Keratinocyte (primary cell): ENCODE data around the gene ZNF474. TPM values are rescaled to one million over a fixed set of nuclear protein-coding genes. Genes with fewer than 3 reads are reported as not detected.

Source experiments
- DNase-seq: peaks from one replicate; pipeline ENCODE4 v3.0.0-alpha.2; 2011; ENCODE audit warnings: low read depth, missing footprints, low spot score
- FAIRE-seq: peaks from 2 replicates; lab custom pipeline; 2011; peaks lifted over from hg19 to GRCh38; lab: Jason Lieb, UNC
- H2AFZ ChIP-seq: 2 replicates; pipeline ENCODE4 v1.6.0; 2012; ENCODE audit warnings: low read length, control low read depth, inconsistent platforms; ENCODE audit not compliant: control insufficient read depth
- H3K27ac ChIP-seq: 2 replicates; pipeline ENCODE4 v1.5.1; 2011; ENCODE audit warnings: low read length; ENCODE audit not compliant: control insufficient read depth, insufficient read depth
- H3K27me3 ChIP-seq: 3 replicates; pipeline ENCODE4 v1.6.0; 2011; ENCODE audit warnings: low read length; ENCODE audit not compliant: control insufficient read depth, insufficient read depth; ENCODE audit errors: extremely low read depth
- H3K36me3 ChIP-seq, 2 experiments: 2 replicates in 1 of 2; 3 replicates in 1 of 2; pipeline ENCODE4 v1.5.1; 2011; ENCODE audit warnings: low read length in 2 of 2, mild to moderate bottlenecking in 1 of 2; ENCODE audit not compliant: control insufficient read depth in 2 of 2, insufficient read depth in 2 of 2; ENCODE audit errors: extremely low read depth in 1 of 2
- H3K4me1 ChIP-seq: 3 replicates; pipeline ENCODE4 v1.5.1; 2011; ENCODE audit warnings: low read length; ENCODE audit not compliant: control insufficient read depth, insufficient read depth; ENCODE audit errors: extremely low read depth
- H3K4me2 ChIP-seq: 3 replicates; pipeline ENCODE4 v1.6.0; 2011; ENCODE audit warnings: low read depth, low read length; ENCODE audit not compliant: control insufficient read depth, insufficient read depth; ENCODE audit errors: extremely low read depth
- H3K4me3 ChIP-seq, 3 experiments: fragments of 200-600 bp in 1 of 3; sonication (generic) in 1 of 3; 2 replicates in 2 of 3; 3 replicates in 1 of 3; pipeline ENCODE4 v1.5.1; 2011 to 2016; ENCODE audit warnings: low read length in 3 of 3, mild to moderate bottlenecking in 3 of 3, control low read depth in 2 of 3, inconsistent platforms in 1 of 3, low read depth in 1 of 3, mixed read lengths in 1 of 3, mixed run types in 1 of 3, moderate library complexity in 1 of 3; ENCODE audit not compliant: control insufficient read depth in 2 of 3, insufficient read depth in 2 of 3; ENCODE audit errors: extremely low read depth in 1 of 3
- H3K79me2 ChIP-seq: 2 replicates; pipeline ENCODE4 v1.6.0; 2012; ENCODE audit warnings: low read length; ENCODE audit not compliant: control insufficient read depth, insufficient read depth
- H3K9ac ChIP-seq: 3 replicates; pipeline ENCODE4 v1.6.0; 2011; ENCODE audit warnings: low read length; ENCODE audit not compliant: control insufficient read depth, insufficient read depth; ENCODE audit errors: extremely low read depth
- H3K9me1 ChIP-seq: 3 replicates; pipeline ENCODE4 v1.6.0; 2011; ENCODE audit warnings: low read length; ENCODE audit not compliant: control insufficient read depth, insufficient read depth; ENCODE audit errors: extremely low read depth
- H3K9me3 ChIP-seq: 2 replicates; pipeline ENCODE4 v1.5.1; 2012; ENCODE audit warnings: low read depth, low read length; ENCODE audit not compliant: control insufficient read depth
- H4K20me1 ChIP-seq: 3 replicates; pipeline ENCODE4 v1.6.0; 2011; ENCODE audit warnings: low read length; ENCODE audit not compliant: control insufficient read depth, insufficient read depth; ENCODE audit errors: extremely low read depth
- CTCF ChIP-seq, 3 experiments: IDR thresholded peaks in 1 of 3; conservative IDR thresholded peaks in 1 of 3; optimal IDR thresholded peaks in 1 of 3; 2 replicates in 2 of 3; 3 replicates in 1 of 3; pipeline versions ENCODE3 to v1.5.1; 2011; ENCODE audit warnings: low read length in 3 of 3, mild to moderate bottlenecking in 3 of 3, moderate library complexity in 2 of 3, control low read depth in 1 of 3, inconsistent platforms in 1 of 3; ENCODE audit not compliant: insufficient read depth in 2 of 3; ENCODE audit errors: extremely low read depth in 1 of 3
- EZH2 ChIP-seq: IDR thresholded peaks from one replicate; pipeline ENCODE4 v1.6.1; 2012; ENCODE audit warnings: inconsistent platforms, mild to moderate bottlenecking, low read length, moderate library complexity
- dilution Hi-C: fragments of 300-500 bp; cut with MboI; formaldehyde crosslinking; loops from one replicate; pipeline ENCODE4 v1.7.0; 2020; ENCODE audit warnings: low sequenced_read_pairs; ENCODE audit not compliant: extremely low pct_ligation_motif_present
- polyA minus RNA-seq, 3 experiments: library from RNA; depleted of rRNA, polyadenylated mRNA; stranded (reverse); fragments of >200 nt; gene quantifications; 1 replicate in 1 of 3; 2 replicates in 1 of 3; 3 replicates in 1 of 3; pipeline ENCODE4 v1.2.3, GENCODE V29; 2011
- polyA plus RNA-seq, 5 experiments: library from polyadenylated mRNA; depleted of rRNA in 3 of 5; stranded (reverse) in 3 of 5; stranded (forward) in 1 of 5; unstranded in 1 of 5; fragments of >200 nt; gene quantifications; 1 replicate in 1 of 5; 2 replicates in 3 of 5; 3 replicates in 1 of 5; pipeline versions ENCODE4 v1.2.1 to v1.2.3, GENCODE V29; 2011 to 2012; ENCODE audit warnings: missing spikeins in 2 of 5, low read depth in 1 of 5, low replicate concordance in 1 of 5

Gene ZNF474
- polyA plus RNA-seq (0.05 to 0.08 TPM in 2 of 3 replicates, not detected in the other), polyA minus RNA-seq (0.46 TPM in 1 of 3 replicates, not detected in the others)
- polyA plus RNA-seq (2011; ENCODE audit: low read depth): 0.59 TPM
- polyA plus RNA-seq (2011; cell fraction: cytosol; rRNA removed): 0.04 and 0.15 TPM in 2 replicates
- polyA plus RNA-seq (2011; cell fraction: nucleus; rRNA removed): 0.20 and 0.23 TPM in 2 replicates
- polyA plus RNA-seq (2012; ENCODE audit: low replicate concordance): 0.13 TPM in 1 of 2 replicates, not detected in the other
- polyA minus RNA-seq (2011; cell fraction: cytosol; rRNA and poly(A)+ RNA removed): not detected
- not detected in 2 replicates for polyA minus RNA-seq (2011; cell fraction: nucleus; rRNA and poly(A)+ RNA removed)

- dilution Hi-C loops: no loop called here
- H3K27me3 ChIP-seq: no peaks in the 10 kb centered on the region
- FAIRE-seq (peak; percentile 97), DNase-seq (no peak)
- no peak within 1 kb of the TSS for H3K4me3 ChIP-seq
- no peaks in the 10 kb centered on the region for H3K79me2 ChIP-seq
- TF ChIP-seq EZH2 (no peak), CTCF (optimal IDR thresholded peaks at IDR 0.05 in 1 of 3, IDR thresholded peaks at IDR 0.05 in 1 of 3, conservative IDR thresholded peaks at IDR 0.05 in 1 of 3; ENCODE audit: extremely low read depth in 1 of 3, insufficient read depth in 2 of 3, low read length in 3 of 3) (no peak)
- no peaks in the 10 kb centered on the region for H4K20me1 ChIP-seq
- H3K4me2 ChIP-seq: peak within 1 kb of the TSS; percentile 39
- H3K4me1 ChIP-seq: peaks cover 18% of the 10 kb centered on the region
- no peak within 1 kb of the TSS for H2AFZ ChIP-seq
- no peaks in the 10 kb centered on the region for H3K36me3 ChIP-seq
- H3K9ac ChIP-seq: peak within 1 kb of the TSS; percentile 26
- H3K9me3 ChIP-seq: no peaks in the 10 kb centered on the region
- H3K27ac ChIP-seq: peak within 1 kb of the TSS; percentile 44
- H3K9me1 ChIP-seq: no peaks in the 10 kb centered on the region
These were observed at the start of gene ZNF474 for GRCh38 chr5:122129306-122129705. Gene ZNF474 (plus strand): TSS chr5:122129546. CDS start chr5:122151991, 22,445 bp downstream.

- Histone ChIP-seq H3K27ac (no peak overlapping the region), H2AFZ (no peak overlapping the region), H3K79me2 (no peaks in the 10 kb centered on the region), H3K4me2 (no peak overlapping the region), H3K9me1 (no peaks in the 10 kb centered on the region), H3K4me3 (no peak overlapping the region), H4K20me1 (no peaks in the 10 kb centered on the region), H3K9me3 (no peaks in the 10 kb centered on the region), H3K9ac (no peak overlapping the region), H3K36me3 (no peaks in the 10 kb centered on the region), H3K4me1 (peaks cover 10% of the 10 kb centered on the region), H3K27me3 (peaks cover 6% of the 10 kb centered on the region)
- dilution Hi-C loops: no loop called here
- no peak for DNase-seq
- TF ChIP-seq CTCF (optimal IDR thresholded peaks at IDR 0.05 in 1 of 3, IDR thresholded peaks at IDR 0.05 in 1 of 3, conservative IDR thresholded peaks at IDR 0.05 in 1 of 3; ENCODE audit: extremely low read depth in 1 of 3, insufficient read depth in 2 of 3, low read length in 3 of 3): no peak
- TF ChIP-seq EZH2: no peak
- no peak for FAIRE-seq
These were observed 47.8 kb upstream of the ZNF474 start for GRCh38 chr5:122081541-122081940.
